Upper lobe of left lung (tissue), 6 donors: ENCODE results near the gene APH1B. TPM values are rescaled to one million over a fixed set of nuclear protein-coding genes. Genes with fewer than 3 reads are reported as not detected.
A peak's percentile ranks its signal among the peaks of the same experiment; 100 is the strongest.

Source experiments
- ATAC-seq, 2 donors: fragments of 200-7000 bp; cut with Tn5 transposase; one replicate each; pipeline ENCODE4 v1.9.1; 2022; ENCODE audit warnings: mild to moderate bottlenecking in 2 of 2, moderate library complexity in 2 of 2; ENCODE audit not compliant: low FRiP score in 2 of 2
- DNase-seq, 2 donors: peaks; one replicate each; pipeline ENCODE4 v3.0.0-alpha.2; 2019 to 2020
- H3K27ac ChIP-seq, 4 donors: fragments of 200-600 bp; sonication (generic); one replicate each; pipeline ENCODE4 v1.5.1; 2016 to 2019
- H3K27me3 ChIP-seq, 4 donors: fragments of 200-600 bp; sonication (generic); one replicate each; pipeline ENCODE4 v1.5.1; 2017 to 2019
- H3K36me3 ChIP-seq, 4 donors: fragments of 200-600 bp; sonication (generic); one replicate each; pipeline ENCODE4 v1.5.1; 2016 to 2019
- H3K4me1 ChIP-seq, 4 donors: fragments of 200-600 bp; sonication (generic); one replicate each; pipeline ENCODE4 v1.5.1; 2018 to 2019
- H3K4me3 ChIP-seq, 4 donors: fragments of 200-600 bp; sonication (generic); one replicate each; pipeline ENCODE4 v1.5.1; 2017 to 2019; ENCODE audit warnings: mild to moderate bottlenecking in 2 of 4, moderate library complexity in 1 of 4
- H3K9me3 ChIP-seq, 4 donors: fragments of 200-600 bp; sonication (generic); one replicate each; pipeline ENCODE4 v1.5.1; 2018 to 2019
- EP300 ChIP-seq, 4 donors: sonication (generic); formaldehyde crosslinking; IDR thresholded peaks; one replicate each; pipeline ENCODE4 v1.5.1; 2017; ENCODE audit warnings: antibody characterized with exemption in 4 of 4, control low read depth in 2 of 4
- POLR2A ChIP-seq, 4 donors: fragments of 450-650 bp; IDR thresholded peaks; one replicate each; pipeline ENCODE4 v1.5.1; 2016 to 2017; ENCODE audit warnings: antibody characterized with exemption in 4 of 4, mild to moderate bottlenecking in 2 of 4
- POLR2AphosphoS5 ChIP-seq, 2 donors: sonication (generic); formaldehyde crosslinking; IDR thresholded peaks; one replicate each; pipeline ENCODE4 v1.5.1; 2017; ENCODE audit warnings: antibody characterized with exemption in 2 of 2
- WGBS, 2 donors: methylation state at CpG; one replicate each; pipeline ENCODE4 v1.1.5; 2017 to 2018; 5-methylcytosine and 5-hydroxymethylcytosine counted together
- total RNA-seq, 6 donors: library from RNA; depleted of rRNA in 4 of 6; stranded (reverse); fragments of >200 nt in 4 of 6; gene quantifications; one replicate each; pipeline versions ENCODE4 v1.1.0 to v1.2.1, GENCODE V29; 2016 to 2021
- TF ChIP-seq, protein P1 (sequence below), 6 experiments: fragments of 450-650 bp in 4 of 6; fragments of 200-600 bp in 2 of 6; sonication (generic) in 2 of 6; IDR thresholded peaks; one replicate each; pipeline ENCODE4 v1.5.1; 2016 to 2019; ENCODE audit warnings: antibody characterized with exemption in 6 of 6
- donor health status: DM: no; HTN: no; CAD: no; lungs with moderate emphysema.
- donor health status: DM: no; HTN: yes; CAD: no; lungs with severe emphysema.

Gene APH1B
- total RNA-seq = 10 to 100 TPM in 4 of 6 donors, 1 to 10 TPM in 2; 4.9 to 28.9 (median 12.4) TPM

DNA sequence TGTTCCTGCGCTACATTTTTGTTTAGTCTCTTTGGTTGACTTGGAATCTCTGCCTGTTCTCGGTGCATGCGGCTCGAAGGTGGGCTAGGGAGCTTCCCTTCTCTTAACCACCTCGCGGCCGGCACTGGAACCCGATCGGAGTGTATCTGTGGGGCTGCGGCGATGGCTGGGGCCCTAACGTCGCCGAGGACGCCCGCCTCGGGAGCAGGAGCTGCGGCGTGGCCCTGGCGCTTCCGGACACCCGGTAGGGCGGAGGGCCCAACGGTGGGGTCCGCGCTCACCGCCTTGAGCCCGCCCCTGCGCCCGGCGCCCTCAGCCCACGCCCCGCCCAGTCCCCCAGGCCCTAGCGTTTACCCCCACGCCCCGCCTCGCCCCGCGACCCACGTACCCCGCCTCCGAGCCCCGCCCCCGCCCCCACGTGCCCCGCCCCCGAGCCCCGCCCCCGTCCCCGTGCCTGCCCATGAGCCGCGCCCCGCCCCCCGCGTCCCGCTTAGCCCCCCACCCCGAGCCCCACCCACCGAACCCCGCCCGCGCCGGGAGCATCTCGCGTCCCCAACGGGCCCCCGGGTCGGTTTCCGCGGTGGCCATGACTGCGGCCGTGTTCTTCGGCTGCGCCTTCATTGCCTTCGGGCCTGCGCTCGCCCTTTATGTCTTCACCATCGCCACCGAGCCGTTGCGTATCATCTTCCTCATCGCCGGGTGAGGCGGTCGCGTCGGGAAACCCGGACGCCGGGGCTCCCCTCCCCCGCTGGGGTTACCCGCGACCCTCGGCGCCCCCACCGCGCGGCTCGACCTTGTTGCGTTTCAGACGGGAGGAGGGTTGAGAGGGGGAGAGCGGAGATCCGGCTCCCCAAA is at the start of gene APH1B:
Gene APH1B (plus strand): TSS at position 568 of the 855 bp plus-strand sequence. CDS start 19 bp downstream, at position 587.
- H3K27me3 ChIP-seq = no peaks in the 10 kb centered on the region
- TF ChIP-seq POLR2A (IDR thresholded peaks at IDR 0.05) (peak in 1 of 4 donors; percentile 75), POLR2AphosphoS5 (IDR thresholded peaks at IDR 0.05) (peak; percentile 11 to 55), EP300 (IDR thresholded peaks at IDR 0.05) (no peak)
- TF ChIP-seq, protein P1, sequence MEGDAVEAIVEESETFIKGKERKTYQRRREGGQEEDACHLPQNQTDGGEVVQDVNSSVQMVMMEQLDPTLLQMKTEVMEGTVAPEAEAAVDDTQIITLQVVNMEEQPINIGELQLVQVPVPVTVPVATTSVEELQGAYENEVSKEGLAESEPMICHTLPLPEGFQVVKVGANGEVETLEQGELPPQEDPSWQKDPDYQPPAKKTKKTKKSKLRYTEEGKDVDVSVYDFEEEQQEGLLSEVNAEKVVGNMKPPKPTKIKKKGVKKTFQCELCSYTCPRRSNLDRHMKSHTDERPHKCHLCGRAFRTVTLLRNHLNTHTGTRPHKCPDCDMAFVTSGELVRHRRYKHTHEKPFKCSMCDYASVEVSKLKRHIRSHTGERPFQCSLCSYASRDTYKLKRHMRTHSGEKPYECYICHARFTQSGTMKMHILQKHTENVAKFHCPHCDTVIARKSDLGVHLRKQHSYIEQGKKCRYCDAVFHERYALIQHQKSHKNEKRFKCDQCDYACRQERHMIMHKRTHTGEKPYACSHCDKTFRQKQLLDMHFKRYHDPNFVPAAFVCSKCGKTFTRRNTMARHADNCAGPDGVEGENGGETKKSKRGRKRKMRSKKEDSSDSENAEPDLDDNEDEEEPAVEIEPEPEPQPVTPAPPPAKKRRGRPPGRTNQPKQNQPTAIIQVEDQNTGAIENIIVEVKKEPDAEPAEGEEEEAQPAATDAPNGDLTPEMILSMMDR (IDR thresholded peaks at IDR 0.05) = peak in 1 of 6 experiments; percentile 24
- DNase-seq (peak; percentile 89 to 97), ATAC-seq (peak; percentile 90 to 97)
- H3K4me1 ChIP-seq = peaks cover 0 to 30% (median 8%) of the 10 kb centered on the region in 4 donors
- H3K27ac ChIP-seq = peak within 1 kb of the TSS; percentile 76 to 93 (median 86)
- H3K36me3 ChIP-seq = peaks cover 0 to 4% (median 0%) of the 10 kb centered on the region in 4 donors
- 0% methylated on average over 26 to 51 of the region's 102 CpGs for WGBS, 2 donors
- no peaks in the 10 kb centered on the region for H3K9me3 ChIP-seq
- peak within 1 kb of the TSS; percentile 66 to 86 (median 67) for H3K4me3 ChIP-seq

DNA sequence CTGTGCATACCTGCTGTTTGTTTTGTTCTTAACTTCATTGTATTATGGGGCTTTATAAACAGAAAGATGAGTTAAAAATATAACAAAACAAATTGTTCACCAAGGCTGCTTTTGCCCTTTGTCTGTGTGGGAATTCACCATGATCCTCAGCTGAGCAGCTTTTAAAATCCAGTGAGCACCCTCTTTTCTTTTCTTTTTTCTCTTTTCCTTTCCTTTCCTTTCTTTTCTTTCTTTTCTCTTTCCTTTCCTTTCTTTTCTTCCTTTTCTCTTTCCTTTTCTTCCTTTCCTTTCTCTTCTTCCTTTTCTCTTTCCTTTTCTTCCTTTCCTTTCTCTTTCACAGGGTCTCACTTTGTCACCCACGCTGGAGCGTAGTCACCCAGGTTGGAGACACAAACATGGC is 49.7 kb upstream of the APH1B start:
- Histone ChIP-seq H3K4me1 (peaks cover 16 to 46% (median 34%) of the 10 kb centered on the region in 4 donors), H3K27ac (peak overlapping the region in 1 of 4 donors; percentile 14)

DNA sequence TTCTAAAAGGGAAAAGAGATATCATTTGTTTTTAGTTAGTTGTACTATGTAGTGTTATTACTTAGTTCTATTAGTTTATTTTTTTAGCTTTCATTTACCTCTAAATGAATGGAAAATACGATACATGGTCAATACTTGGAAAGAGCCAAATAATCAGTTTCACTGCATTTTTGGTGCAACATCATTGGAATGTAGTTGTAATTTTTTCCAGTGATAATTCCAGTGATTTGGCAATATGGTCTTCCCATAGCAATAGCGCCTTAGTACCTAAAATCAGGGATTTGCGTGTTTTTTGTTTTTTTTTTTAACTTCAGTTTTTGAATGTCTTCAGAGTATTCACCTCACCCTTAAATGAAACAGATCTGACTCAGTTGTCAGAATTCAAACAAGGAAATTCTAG is 46.2 kb upstream of the APH1B start:
- peaks cover 40 to 66% (median 59%) of the 10 kb centered on the region in 4 donors for H3K4me1 ChIP-seq
- no peak for DNase-seq
- H3K36me3 ChIP-seq = no peaks in the 10 kb centered on the region
- H3K4me3 ChIP-seq = no peak overlapping the region
- peak overlapping the region in 2 of 4 donors; percentile 54 to 79 for H3K27ac ChIP-seq
- WGBS, 2 donors = 92 to 93% methylated on average over 3 of the region's 3 CpGs
- H3K27me3 ChIP-seq = no peaks in the 10 kb centered on the region
- H3K9me3 ChIP-seq = no peaks in the 10 kb centered on the region
- no peak for ATAC-seq
- no peak for TF ChIP-seq EP300 (IDR thresholded peaks at IDR 0.05)

More for the DNA sequence above, 49.7 kb upstream of the APH1B start:
- no peak for DNase-seq
- Histone ChIP-seq H3K9me3 (no peaks in the 10 kb centered on the region), H3K27me3 (no peaks in the 10 kb centered on the region), H3K36me3 (peaks cover 0 to 9% (median 0%) of the 10 kb centered on the region in 4 donors), H3K4me3 (no peak overlapping the region)
- no peak for ATAC-seq
- TF ChIP-seq POLR2A (IDR thresholded peaks at IDR 0.05) (no peak), POLR2AphosphoS5 (IDR thresholded peaks at IDR 0.05) (no peak), EP300 (IDR thresholded peaks at IDR 0.05) (no peak)
- TF ChIP-seq, protein P1 (IDR thresholded peaks at IDR 0.05) = no peak
- 96% methylated on average over 2 of the region's 2 CpGs for whole genome bisulfite sequencing, 2 donors

DNA sequence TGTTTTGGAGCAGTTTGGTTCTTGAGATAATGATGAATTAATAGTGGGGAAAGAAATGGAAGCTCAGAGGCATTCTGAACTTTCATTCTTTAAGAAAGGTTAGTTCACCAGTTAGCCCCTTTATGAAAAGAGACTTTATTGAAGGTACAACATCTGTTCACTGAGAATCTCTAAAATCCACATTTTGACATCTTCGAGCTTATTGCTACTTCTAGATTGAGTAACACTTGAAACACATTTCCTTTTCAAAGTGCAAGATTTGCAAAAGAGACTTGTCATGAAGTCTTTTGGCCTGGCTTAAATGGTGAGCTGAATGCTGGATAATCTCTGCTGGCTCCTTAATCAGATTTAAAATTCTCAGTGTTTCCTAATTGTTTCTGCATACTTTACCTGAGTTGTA is 45.7 kb upstream of the APH1B start:
- ATAC-seq (no peak), DNase-seq (no peak)
- H3K4me3 ChIP-seq = no peak overlapping the region
- TF ChIP-seq, protein P1 (IDR thresholded peaks at IDR 0.05) = no peak
- TF ChIP-seq EP300 (IDR thresholded peaks at IDR 0.05) (no peak), POLR2AphosphoS5 (IDR thresholded peaks at IDR 0.05) (no peak), POLR2A (IDR thresholded peaks at IDR 0.05) (no peak)
- no peaks in the 10 kb centered on the region for H3K9me3 ChIP-seq
- no peaks in the 10 kb centered on the region for H3K36me3 ChIP-seq
- WGBS, 2 donors = 23 to 31% methylated on average over 1 of the region's 1 CpG
- H3K27ac ChIP-seq = peak overlapping the region in 2 of 4 donors; percentile 54 to 79
- H3K27me3 ChIP-seq = no peaks in the 10 kb centered on the region
- H3K4me1 ChIP-seq = peaks cover 41 to 66% (median 55%) of the 10 kb centered on the region in 4 donors

DNA sequence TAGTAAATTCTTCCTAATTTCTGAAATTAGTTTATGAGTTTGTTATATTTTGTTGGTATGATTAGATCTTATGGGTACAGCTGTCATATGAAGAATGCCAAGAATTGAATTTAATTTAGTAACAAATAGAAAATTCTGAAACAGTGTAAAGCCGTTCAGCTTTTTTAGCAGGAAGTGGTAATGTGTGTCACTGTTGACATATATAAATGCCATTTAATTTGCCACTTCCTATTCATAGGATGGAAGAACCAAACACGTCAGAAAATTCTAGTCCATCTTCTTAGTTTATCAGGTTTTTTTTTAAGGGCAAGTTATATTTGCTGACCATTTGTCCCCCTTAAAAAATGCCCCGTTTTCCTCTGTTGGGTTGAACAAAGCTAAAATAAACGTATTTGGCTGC is 45.0 kb upstream of the APH1B start:
- Histone ChIP-seq H3K4me1 (peaks cover 48 to 66% (median 56%) of the 10 kb centered on the region in 4 donors), H3K27me3 (no peaks in the 10 kb centered on the region), H3K4me3 (no peak overlapping the region), H3K9me3 (no peaks in the 10 kb centered on the region), H3K27ac (peak overlapping the region in 2 of 4 donors; percentile 54 to 79), H3K36me3 (no peaks in the 10 kb centered on the region)
- 52 to 53% methylated on average over 4 of the region's 4 CpGs for WGBS, 2 donors
- DNase-seq = no peak
- TF ChIP-seq EP300 (IDR thresholded peaks at IDR 0.05) (no peak), POLR2A (IDR thresholded peaks at IDR 0.05) (no peak), POLR2AphosphoS5 (IDR thresholded peaks at IDR 0.05) (no peak)
- TF ChIP-seq, protein P1 (IDR thresholded peaks at IDR 0.05) = no peak
- no peak for ATAC-seq
